Astrocyte (in vitro differentiated cells and primary cell): ENCODE results near the gene TTC33.

Source experiments
- CTCF ChIP-seq: IDR thresholded peaks from 2 replicates; pipeline ENCODE4 v1.5.1; 2011; ENCODE audit warnings: low read depth, mild to moderate bottlenecking, inconsistent platforms, low read length, moderate library complexity; ENCODE audit not compliant: insufficient read depth
- EZH2 ChIP-seq: IDR thresholded peaks from 2 replicates; pipeline ENCODE4 v1.6.1; 2012; ENCODE audit warnings: mild to moderate bottlenecking, low read length, inconsistent platforms; ENCODE audit not compliant: insufficient read depth

- TF ChIP-seq CTCF (no peak), EZH2 (no peak)
Observed at GRCh38 chr5:40797273-40798011, 41.7 kb upstream of the TTC33 start.
